A549 (cell line): ENCODE results near the gene ZNF827.

Experiments used
- CHD2 ChIP-seq: fragments of 150-350 bp; IDR thresholded peaks from 2 replicates; pipeline ENCODE4 v1.6.1; 2014; ENCODE audit warnings: low read length; ENCODE audit not compliant: partially characterized antibody
- JUNB ChIP-seq: fragments of >200 bp; sonication (Bioruptor Twin); formaldehyde crosslinking; IDR thresholded peaks from 2 replicates; pipeline ENCODE4 v1.6.1; 2016
- KDM1A ChIP-seq: fragments of 200-600 bp; sonication (generic); IDR thresholded peaks from 2 replicates; pipeline ENCODE4 v1.6.1; 2016; ENCODE audit warnings: low read depth, mild to moderate bottlenecking
- KDM5A ChIP-seq: fragments of 200-600 bp; sonication (generic); IDR thresholded peaks from 2 replicates; pipeline ENCODE4 v1.6.1; 2016; ENCODE audit warnings: antibody characterized with exemption, mild to moderate bottlenecking
- MAX ChIP-seq: IDR thresholded peaks from 2 replicates; pipeline ENCODE4 v1.6.1; 2012
- MYC ChIP-seq: IDR thresholded peaks from 2 replicates; pipeline ENCODE4 v1.6.1; 2012; ENCODE audit warnings: mild to moderate bottlenecking, inconsistent platforms, low read length, improper control_type of control experiment, borderline replicate concordance
- POLR2A ChIP-seq: IDR thresholded peaks from 2 replicates; pipeline ENCODE4 v1.6.1; 2012; ENCODE audit warnings: mild to moderate bottlenecking, low read length
- RAD21 ChIP-seq, 2 experiments: fragments of >200 bp in 1 of 2; sonication (Bioruptor Twin) in 1 of 2; formaldehyde crosslinking in 1 of 2; IDR thresholded peaks in 1 of 2; conservative IDR thresholded peaks in 1 of 2; 2 replicates in 1 of 2; 3 replicates in 1 of 2; pipeline ENCODE4 v1.6.1; 2012 to 2018; ENCODE audit warnings: inconsistent platforms in 1 of 2
- RNF2 ChIP-seq: fragments of 200-600 bp; sonication (generic); IDR thresholded peaks from 2 replicates; pipeline ENCODE4 v1.6.1; 2016; ENCODE audit warnings: low read depth, mild to moderate bottlenecking, antibody characterized with exemption, moderate library complexity, borderline replicate concordance
- USF2 ChIP-seq: fragments of 450-650 bp; IDR thresholded peaks from 2 replicates; pipeline ENCODE4 v1.6.1; 2014; ENCODE audit warnings: antibody characterized with exemption
- ZC3H11A ChIP-seq: fragments of 450-650 bp; IDR thresholded peaks from 2 replicates; pipeline ENCODE4 v1.6.1; 2014; ENCODE audit warnings: antibody characterized with exemption, mild to moderate bottlenecking
- TF ChIP-seq, protein P1 (sequence below): fragments of >200 bp; sonication (Bioruptor Twin); formaldehyde crosslinking; IDR thresholded peaks from 3 replicates; pipeline ENCODE4 v1.5.1; 2016
- TF ChIP-seq, protein P2 (sequence below): IDR thresholded peaks from 2 replicates; pipeline ENCODE4 v1.6.1; 2012; ENCODE audit warnings: low read depth, borderline replicate concordance
- TF ChIP-seq, protein P3 (sequence below): fragments of 200-600 bp; sonication (generic); IDR thresholded peaks from 2 replicates; pipeline ENCODE4 v1.6.1; 2016; ENCODE audit warnings: antibody characterized with exemption, mild to moderate bottlenecking, moderate library complexity

DNA sequence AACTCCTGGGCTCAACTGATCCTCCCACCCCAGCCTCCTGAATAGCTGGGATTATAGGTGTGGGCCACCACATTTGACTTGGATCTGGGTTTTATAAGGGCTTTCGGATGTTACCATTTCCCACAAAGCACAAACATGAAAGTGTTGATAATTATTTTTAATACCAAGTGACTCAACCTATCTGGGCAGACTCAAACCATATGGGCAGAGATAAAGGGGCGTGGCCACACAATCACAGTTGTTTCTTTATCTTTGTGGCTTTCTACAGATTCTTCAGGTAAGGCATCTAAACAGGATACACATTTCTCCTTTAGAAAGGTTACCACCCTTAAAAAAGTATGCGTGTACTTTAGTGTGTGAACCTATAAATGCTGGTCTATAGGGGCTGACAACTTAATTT is 122.5 kb downstream of the ZNF827 start:
- TF ChIP-seq, protein P1, sequence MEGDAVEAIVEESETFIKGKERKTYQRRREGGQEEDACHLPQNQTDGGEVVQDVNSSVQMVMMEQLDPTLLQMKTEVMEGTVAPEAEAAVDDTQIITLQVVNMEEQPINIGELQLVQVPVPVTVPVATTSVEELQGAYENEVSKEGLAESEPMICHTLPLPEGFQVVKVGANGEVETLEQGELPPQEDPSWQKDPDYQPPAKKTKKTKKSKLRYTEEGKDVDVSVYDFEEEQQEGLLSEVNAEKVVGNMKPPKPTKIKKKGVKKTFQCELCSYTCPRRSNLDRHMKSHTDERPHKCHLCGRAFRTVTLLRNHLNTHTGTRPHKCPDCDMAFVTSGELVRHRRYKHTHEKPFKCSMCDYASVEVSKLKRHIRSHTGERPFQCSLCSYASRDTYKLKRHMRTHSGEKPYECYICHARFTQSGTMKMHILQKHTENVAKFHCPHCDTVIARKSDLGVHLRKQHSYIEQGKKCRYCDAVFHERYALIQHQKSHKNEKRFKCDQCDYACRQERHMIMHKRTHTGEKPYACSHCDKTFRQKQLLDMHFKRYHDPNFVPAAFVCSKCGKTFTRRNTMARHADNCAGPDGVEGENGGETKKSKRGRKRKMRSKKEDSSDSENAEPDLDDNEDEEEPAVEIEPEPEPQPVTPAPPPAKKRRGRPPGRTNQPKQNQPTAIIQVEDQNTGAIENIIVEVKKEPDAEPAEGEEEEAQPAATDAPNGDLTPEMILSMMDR = no peak
- no peak for TF ChIP-seq ZC3H11A
- TF ChIP-seq, protein P2, sequence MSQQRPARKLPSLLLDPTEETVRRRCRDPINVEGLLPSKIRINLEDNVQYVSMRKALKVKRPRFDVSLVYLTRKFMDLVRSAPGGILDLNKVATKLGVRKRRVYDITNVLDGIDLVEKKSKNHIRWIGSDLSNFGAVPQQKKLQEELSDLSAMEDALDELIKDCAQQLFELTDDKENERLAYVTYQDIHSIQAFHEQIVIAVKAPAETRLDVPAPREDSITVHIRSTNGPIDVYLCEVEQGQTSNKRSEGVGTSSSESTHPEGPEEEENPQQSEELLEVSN = no peak
- TF ChIP-seq CHD2 = no peak
- no peak for TF ChIP-seq RNF2
- TF ChIP-seq MYC = no peak
- TF ChIP-seq, protein P3, sequence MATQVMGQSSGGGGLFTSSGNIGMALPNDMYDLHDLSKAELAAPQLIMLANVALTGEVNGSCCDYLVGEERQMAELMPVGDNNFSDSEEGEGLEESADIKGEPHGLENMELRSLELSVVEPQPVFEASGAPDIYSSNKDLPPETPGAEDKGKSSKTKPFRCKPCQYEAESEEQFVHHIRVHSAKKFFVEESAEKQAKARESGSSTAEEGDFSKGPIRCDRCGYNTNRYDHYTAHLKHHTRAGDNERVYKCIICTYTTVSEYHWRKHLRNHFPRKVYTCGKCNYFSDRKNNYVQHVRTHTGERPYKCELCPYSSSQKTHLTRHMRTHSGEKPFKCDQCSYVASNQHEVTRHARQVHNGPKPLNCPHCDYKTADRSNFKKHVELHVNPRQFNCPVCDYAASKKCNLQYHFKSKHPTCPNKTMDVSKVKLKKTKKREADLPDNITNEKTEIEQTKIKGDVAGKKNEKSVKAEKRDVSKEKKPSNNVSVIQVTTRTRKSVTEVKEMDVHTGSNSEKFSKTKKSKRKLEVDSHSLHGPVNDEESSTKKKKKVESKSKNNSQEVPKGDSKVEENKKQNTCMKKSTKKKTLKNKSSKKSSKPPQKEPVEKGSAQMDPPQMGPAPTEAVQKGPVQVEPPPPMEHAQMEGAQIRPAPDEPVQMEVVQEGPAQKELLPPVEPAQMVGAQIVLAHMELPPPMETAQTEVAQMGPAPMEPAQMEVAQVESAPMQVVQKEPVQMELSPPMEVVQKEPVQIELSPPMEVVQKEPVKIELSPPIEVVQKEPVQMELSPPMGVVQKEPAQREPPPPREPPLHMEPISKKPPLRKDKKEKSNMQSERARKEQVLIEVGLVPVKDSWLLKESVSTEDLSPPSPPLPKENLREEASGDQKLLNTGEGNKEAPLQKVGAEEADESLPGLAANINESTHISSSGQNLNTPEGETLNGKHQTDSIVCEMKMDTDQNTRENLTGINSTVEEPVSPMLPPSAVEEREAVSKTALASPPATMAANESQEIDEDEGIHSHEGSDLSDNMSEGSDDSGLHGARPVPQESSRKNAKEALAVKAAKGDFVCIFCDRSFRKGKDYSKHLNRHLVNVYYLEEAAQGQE = no peak
- no peak for TF ChIP-seq USF2
- TF ChIP-seq POLR2A = no peak
- no peak for TF ChIP-seq KDM1A
- TF ChIP-seq MAX = no peak
- no peak for TF ChIP-seq RAD21 (conservative IDR thresholded peaks at IDR 0.05 in 1 of 2, IDR thresholded peaks at IDR 0.05 in 1 of 2)
- TF ChIP-seq KDM5A = no peak
- no peak for TF ChIP-seq JUNB
